ENCODE data around the gene TTLL5. TPM values are rescaled to one million over a fixed set of nuclear protein-coding genes. Genes with fewer than 3 reads are reported as not detected.

The TTLL5 gene
- total and polyA plus RNA-seq, 2 of the 13 experiments (the other 11 are each of a cell fraction or from before 2014, with no cell fraction given) = 11.8 to 18.8 TPM

DNA sequence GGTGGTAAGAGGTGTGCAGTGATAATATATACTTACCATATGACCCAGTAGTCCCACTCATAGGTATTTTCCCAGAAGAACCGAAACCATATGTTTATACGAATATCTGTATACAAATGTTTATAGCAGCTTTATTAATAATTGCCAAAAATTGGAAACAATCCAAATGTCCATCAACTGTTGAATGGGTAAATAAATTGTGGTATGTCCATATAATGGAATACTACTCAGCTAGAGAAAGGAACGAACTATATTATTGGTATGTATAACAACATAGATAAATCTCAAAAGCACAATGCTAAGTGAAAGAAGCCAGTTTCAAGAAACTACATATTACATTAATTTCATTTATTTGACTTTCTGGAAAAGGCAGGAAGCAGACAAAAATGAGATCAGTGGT, 66.1 kb downstream of the TTLL5 start:
- over 99% methylated on average over 3 of the region's 3 CpGs for WGBS (ENCODE audit: low lambda C conversion rate)
- CTCF ChIA-PET (ENCODE audit: low intra/inter-chr PET ratio, low total read pairs) = no interaction called here
- Histone ChIP-seq H4K20me1 (ENCODE audit: insufficient read depth, low read length) (no peaks in the 10 kb centered on the region), H3K36me3 (replicated peaks in 1 of 2; ENCODE audit: control insufficient read depth in 1 of 2, insufficient read depth in 2 of 2, low read length in 2 of 2) (peaks cover 3 to 23% of the 10 kb centered on the region in 2 experiments; a peak in 4 of 5 replicates), H2AFZ (ENCODE audit: low read length) (no peak overlapping the region), H3K9ac (ENCODE audit: insufficient read depth, low read depth, low read length) (no peak overlapping the region), H3K4me2 (ENCODE audit: low read depth, low read length) (no peak overlapping the region), H3K4me3 (replicated peaks in 1 of 3; ENCODE audit: insufficient read depth in 1 of 3, low read depth in 2 of 3, low read length in 3 of 3) (no peak overlapping the region), H3K9me3 (ENCODE audit: low read length) (no peaks in the 10 kb centered on the region), H3K27ac (ENCODE audit: extremely low read length, insufficient read depth, low read length) (no peak overlapping the region), H3K4me1 (ENCODE audit: insufficient read depth, low read length) (no peaks in the 10 kb centered on the region), H3K27me3 (ENCODE audit: control insufficient read depth in 1 of 2, insufficient read depth in 2 of 2, low read length in 2 of 2) (no peaks in the 10 kb centered on the region), H3K79me2 (ENCODE audit: insufficient read depth, low read length) (no peaks in the 10 kb centered on the region)
- in situ Hi-C loops (cut with HindIII; ENCODE audit: extremely low pct_ligation_motif_present, low pct_unique_long_range_greater_than_20kb) (no loop called here), intact Hi-C loops (cut with micrococcal nuclease; ENCODE audit: unreplicated experiment) (no loop called here)
- BruUV-seq (replicated peaks) = no TSS peak
- POLR2A ChIA-PET = no interaction called here
- ATAC-seq (no peak), FAIRE-seq (no peak), DNase-seq (ENCODE audit: low spot score) (no peak)
- TF ChIP-seq TCF12 (IDR thresholded peaks at IDR 0.05) (no peak), TCF12 (CRISPR knock-in tag; IDR thresholded peaks at IDR 0.05) (no peak), IRF2 (CRISPR knock-in tag; IDR thresholded peaks at IDR 0.05) (no peak), ZNF20 (CRISPR knock-in tag; IDR thresholded peaks at IDR 0.05) (no peak), ZNF136 (CRISPR knock-in tag; IDR thresholded peaks at IDR 0.05; ENCODE audit: low read depth) (no peak), ZNF724P (CRISPR knock-in tag; IDR thresholded peaks at IDR 0.05; ENCODE audit: borderline replicate concordance) (no peak), HNF4G (IDR thresholded peaks at IDR 0.05; ENCODE audit: borderline replicate concordance, low read depth, low read length) (no peak), HNF4G (CRISPR knock-in tag; IDR thresholded peaks at IDR 0.05; ENCODE audit: borderline replicate concordance, low read depth) (no peak), YEATS2 (CRISPR knock-in tag; IDR thresholded peaks at IDR 0.05; ENCODE audit: borderline replicate concordance) (no peak), ZNF713 (CRISPR knock-in tag; IDR thresholded peaks at IDR 0.05) (no peak), ZNF484 (CRISPR knock-in tag; IDR thresholded peaks at IDR 0.05; ENCODE audit: borderline replicate concordance, low read depth) (no peak), ZNF329 (CRISPR knock-in tag; IDR thresholded peaks at IDR 0.05; ENCODE audit: low read depth) (no peak), SPEN (CRISPR knock-in tag; IDR thresholded peaks at IDR 0.05; ENCODE audit: low read depth) (no peak), ZNF619 (CRISPR knock-in tag; IDR thresholded peaks at IDR 0.05) (no peak), MTF1 (CRISPR knock-in tag; IDR thresholded peaks at IDR 0.05) (no peak), SRSF1 (optimal IDR thresholded peaks at IDR 0.05; ENCODE audit: low read depth, low read length) (no peak)
- TF ChIP-seq, protein P1, sequence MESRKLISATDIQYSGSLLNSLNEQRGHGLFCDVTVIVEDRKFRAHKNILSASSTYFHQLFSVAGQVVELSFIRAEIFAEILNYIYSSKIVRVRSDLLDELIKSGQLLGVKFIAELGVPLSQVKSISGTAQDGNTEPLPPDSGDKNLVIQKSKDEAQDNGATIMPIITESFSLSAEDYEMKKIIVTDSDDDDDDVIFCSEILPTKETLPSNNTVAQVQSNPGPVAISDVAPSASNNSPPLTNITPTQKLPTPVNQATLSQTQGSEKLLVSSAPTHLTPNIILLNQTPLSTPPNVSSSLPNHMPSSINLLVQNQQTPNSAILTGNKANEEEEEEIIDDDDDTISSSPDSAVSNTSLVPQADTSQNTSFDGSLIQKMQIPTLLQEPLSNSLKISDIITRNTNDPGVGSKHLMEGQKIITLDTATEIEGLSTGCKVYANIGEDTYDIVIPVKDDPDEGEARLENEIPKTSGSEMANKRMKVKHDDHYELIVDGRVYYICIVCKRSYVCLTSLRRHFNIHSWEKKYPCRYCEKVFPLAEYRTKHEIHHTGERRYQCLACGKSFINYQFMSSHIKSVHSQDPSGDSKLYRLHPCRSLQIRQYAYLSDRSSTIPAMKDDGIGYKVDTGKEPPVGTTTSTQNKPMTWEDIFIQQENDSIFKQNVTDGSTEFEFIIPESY (CRISPR knock-in tag; IDR thresholded peaks at IDR 0.05) = no peak
- TF ChIP-seq, protein P2, sequence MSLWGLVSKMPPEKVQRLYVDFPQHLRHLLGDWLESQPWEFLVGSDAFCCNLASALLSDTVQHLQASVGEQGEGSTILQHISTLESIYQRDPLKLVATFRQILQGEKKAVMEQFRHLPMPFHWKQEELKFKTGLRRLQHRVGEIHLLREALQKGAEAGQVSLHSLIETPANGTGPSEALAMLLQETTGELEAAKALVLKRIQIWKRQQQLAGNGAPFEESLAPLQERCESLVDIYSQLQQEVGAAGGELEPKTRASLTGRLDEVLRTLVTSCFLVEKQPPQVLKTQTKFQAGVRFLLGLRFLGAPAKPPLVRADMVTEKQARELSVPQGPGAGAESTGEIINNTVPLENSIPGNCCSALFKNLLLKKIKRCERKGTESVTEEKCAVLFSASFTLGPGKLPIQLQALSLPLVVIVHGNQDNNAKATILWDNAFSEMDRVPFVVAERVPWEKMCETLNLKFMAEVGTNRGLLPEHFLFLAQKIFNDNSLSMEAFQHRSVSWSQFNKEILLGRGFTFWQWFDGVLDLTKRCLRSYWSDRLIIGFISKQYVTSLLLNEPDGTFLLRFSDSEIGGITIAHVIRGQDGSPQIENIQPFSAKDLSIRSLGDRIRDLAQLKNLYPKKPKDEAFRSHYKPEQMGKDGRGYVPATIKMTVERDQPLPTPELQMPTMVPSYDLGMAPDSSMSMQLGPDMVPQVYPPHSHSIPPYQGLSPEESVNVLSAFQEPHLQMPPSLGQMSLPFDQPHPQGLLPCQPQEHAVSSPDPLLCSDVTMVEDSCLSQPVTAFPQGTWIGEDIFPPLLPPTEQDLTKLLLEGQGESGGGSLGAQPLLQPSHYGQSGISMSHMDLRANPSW (CRISPR knock-in tag; IDR thresholded peaks at IDR 0.05; ENCODE audit: borderline replicate concordance) = no peak
- TF ChIP-seq, protein P3, sequence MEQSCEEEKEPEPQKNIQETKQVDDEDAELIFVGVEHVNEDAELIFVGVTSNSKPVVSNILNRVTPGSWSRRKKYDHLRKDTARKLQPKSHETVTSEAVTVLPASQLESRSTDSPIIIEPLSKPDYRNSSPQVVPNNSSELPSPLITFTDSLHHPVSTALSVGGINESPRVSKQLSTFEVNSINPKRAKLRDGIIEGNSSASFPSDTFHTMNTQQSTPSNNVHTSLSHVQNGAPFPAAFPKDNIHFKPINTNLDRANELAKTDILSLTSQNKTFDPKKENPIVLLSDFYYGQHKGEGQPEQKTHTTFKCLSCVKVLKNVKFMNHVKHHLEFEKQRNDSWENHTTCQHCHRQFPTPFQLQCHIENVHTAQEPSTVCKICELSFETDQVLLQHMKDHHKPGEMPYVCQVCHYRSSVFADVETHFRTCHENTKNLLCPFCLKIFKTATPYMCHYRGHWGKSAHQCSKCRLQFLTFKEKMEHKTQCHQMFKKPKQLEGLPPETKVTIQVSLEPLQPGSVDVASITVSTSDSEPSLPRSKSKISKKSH (CRISPR knock-in tag; IDR thresholded peaks at IDR 0.05; ENCODE audit: borderline replicate concordance) = no peak
